SK-N-SH treated with all-trans-retinoic acid at 6 μM for 48 hours (cell line): ENCODE results near the gene DCTD.

Source experiments
- ARNTL ChIP-seq: fragments of 450-650 bp; formaldehyde crosslinking; IDR thresholded peaks from 2 replicates; pipeline ENCODE4 v1.5.0; 2020; ENCODE audit warnings: low read depth, mild to moderate bottlenecking, moderate library complexity, borderline replicate concordance
- BACH2 ChIP-seq: fragments of 250-450 bp; sonication (Bioruptor Pico); IDR thresholded peaks from 2 replicates; pipeline ENCODE4 v1.9.0; 2021; ENCODE audit warnings: mild to moderate bottlenecking, borderline replicate concordance
- CSDC2 ChIP-seq: fragments of 250-450 bp; sonication (Bioruptor Pico); IDR thresholded peaks from 2 replicates; pipeline ENCODE4 v1.5.0; 2020; ENCODE audit warnings: mild to moderate bottlenecking, moderate library complexity
- ISL1 ChIP-seq: fragments of 250-450 bp; sonication (Bioruptor Pico); IDR thresholded peaks from 2 replicates; pipeline ENCODE4 v2.1.2; 2022; ENCODE audit warnings: mild to moderate bottlenecking, moderate library complexity
- PPARA ChIP-seq: fragments of 250-450 bp; sonication (Bioruptor Pico); IDR thresholded peaks from 2 replicates; pipeline ENCODE4 v1.5.0; 2020; ENCODE audit warnings: mild to moderate bottlenecking, borderline replicate concordance
- RARB ChIP-seq: fragments of 250-450 bp; sonication (Bioruptor Pico); IDR thresholded peaks from 2 replicates; pipeline ENCODE4 v1.8.0; 2021; ENCODE audit warnings: mild to moderate bottlenecking, moderate library complexity
- TCF4 ChIP-seq: fragments of 250-450 bp; sonication (Bioruptor Pico); IDR thresholded peaks from 2 replicates; pipeline ENCODE4 v1.8.0; 2021; ENCODE audit warnings: mild to moderate bottlenecking, moderate library complexity, borderline replicate concordance
- TOX ChIP-seq: fragments of 250-450 bp; sonication (Bioruptor Pico); IDR thresholded peaks from 2 replicates; pipeline ENCODE4 v1.8.0; 2021; ENCODE audit warnings: mild to moderate bottlenecking, moderate library complexity, borderline replicate concordance
- ZC3H10 ChIP-seq: fragments of 250-450 bp; sonication (Bioruptor Pico); IDR thresholded peaks from 2 replicates; pipeline ENCODE4 v1.5.1; 2021; ENCODE audit warnings: mild to moderate bottlenecking, moderate library complexity
- ZFP3 ChIP-seq: fragments of 250-450 bp; sonication (Bioruptor Pico); IDR thresholded peaks from 2 replicates; pipeline ENCODE4 v1.5.0; 2020; ENCODE audit warnings: mild to moderate bottlenecking, moderate library complexity
- ZFP30 ChIP-seq: fragments of 450-650 bp; formaldehyde crosslinking; IDR thresholded peaks from 2 replicates; pipeline ENCODE4 v1.5.0; 2022; ENCODE audit warnings: mild to moderate bottlenecking, moderate library complexity
- TF ChIP-seq, protein P1 (sequence below): fragments of 250-450 bp; sonication (Bioruptor Pico); IDR thresholded peaks from 2 replicates; pipeline ENCODE4 v1.5.1; 2021; ENCODE audit warnings: mild to moderate bottlenecking, moderate library complexity
- TF ChIP-seq, protein P2 (sequence below): fragments of 250-450 bp; sonication (Bioruptor Pico); IDR thresholded peaks from 2 replicates; pipeline ENCODE4 v1.8.0; 2020; ENCODE audit warnings: mild to moderate bottlenecking, moderate library complexity, borderline replicate concordance

DNA sequence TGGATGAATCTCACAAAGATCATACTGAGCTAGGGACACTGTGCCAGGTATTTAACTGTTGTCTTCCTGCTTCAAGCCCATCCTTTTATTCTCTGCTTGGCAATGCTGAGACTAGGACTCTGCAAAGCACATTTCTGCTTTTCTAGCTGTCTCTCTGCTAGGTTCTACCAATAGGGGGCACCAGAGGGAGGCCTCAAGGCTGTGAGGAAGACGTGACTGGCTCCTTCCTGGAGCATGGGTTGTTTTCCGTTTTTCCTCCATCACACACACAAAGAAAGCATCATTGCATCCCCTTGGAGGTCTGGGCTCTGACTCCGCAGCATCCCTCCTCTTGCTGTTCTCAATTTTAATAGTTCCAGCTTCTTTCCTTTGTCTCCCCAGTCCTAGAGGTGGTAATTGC, 10.9 kb upstream of the DCTD start:
- TF ChIP-seq ZFP30 (CRISPR knock-in tag): no peak
- TF ChIP-seq ZFP3 (CRISPR knock-in tag): no peak
- TF ChIP-seq RARB (CRISPR knock-in tag): no peak
- no peak for TF ChIP-seq ARNTL (CRISPR knock-in tag)
- no peak for TF ChIP-seq PPARA
- TF ChIP-seq, protein P1, sequence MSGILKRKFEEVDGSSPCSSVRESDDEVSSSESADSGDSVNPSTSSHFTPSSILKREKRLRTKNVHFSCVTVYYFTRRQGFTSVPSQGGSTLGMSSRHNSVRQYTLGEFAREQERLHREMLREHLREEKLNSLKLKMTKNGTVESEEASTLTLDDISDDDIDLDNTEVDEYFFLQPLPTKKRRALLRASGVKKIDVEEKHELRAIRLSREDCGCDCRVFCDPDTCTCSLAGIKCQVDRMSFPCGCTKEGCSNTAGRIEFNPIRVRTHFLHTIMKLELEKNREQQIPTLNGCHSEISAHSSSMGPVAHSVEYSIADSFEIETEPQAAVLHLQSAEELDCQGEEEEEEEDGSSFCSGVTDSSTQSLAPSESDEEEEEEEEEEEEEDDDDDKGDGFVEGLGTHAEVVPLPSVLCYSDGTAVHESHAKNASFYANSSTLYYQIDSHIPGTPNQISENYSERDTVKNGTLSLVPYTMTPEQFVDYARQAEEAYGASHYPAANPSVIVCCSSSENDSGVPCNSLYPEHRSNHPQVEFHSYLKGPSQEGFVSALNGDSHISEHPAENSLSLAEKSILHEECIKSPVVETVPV (CRISPR knock-in tag): no peak
- TF ChIP-seq TOX (CRISPR knock-in tag): no peak
- no peak for TF ChIP-seq ISL1 (CRISPR knock-in tag)
- TF ChIP-seq TCF4 (CRISPR knock-in tag): no peak
- no peak for TF ChIP-seq CSDC2
- no peak for TF ChIP-seq BACH2 (CRISPR knock-in tag)
- TF ChIP-seq, protein P2, sequence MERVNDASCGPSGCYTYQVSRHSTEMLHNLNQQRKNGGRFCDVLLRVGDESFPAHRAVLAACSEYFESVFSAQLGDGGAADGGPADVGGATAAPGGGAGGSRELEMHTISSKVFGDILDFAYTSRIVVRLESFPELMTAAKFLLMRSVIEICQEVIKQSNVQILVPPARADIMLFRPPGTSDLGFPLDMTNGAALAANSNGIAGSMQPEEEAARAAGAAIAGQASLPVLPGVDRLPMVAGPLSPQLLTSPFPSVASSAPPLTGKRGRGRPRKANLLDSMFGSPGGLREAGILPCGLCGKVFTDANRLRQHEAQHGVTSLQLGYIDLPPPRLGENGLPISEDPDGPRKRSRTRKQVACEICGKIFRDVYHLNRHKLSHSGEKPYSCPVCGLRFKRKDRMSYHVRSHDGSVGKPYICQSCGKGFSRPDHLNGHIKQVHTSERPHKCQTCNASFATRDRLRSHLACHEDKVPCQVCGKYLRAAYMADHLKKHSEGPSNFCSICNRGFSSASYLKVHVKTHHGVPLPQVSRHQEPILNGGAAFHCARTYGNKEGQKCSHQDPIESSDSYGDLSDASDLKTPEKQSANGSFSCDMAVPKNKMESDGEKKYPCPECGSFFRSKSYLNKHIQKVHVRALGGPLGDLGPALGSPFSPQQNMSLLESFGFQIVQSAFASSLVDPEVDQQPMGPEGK (CRISPR knock-in tag): no peak
- TF ChIP-seq ZC3H10 (CRISPR knock-in tag): no peak
